ENCODE measurements around the gene ITIH3.
A peak's percentile ranks its signal among the peaks of the same experiment; 100 is the strongest.

The ITIH3 gene

DNA sequence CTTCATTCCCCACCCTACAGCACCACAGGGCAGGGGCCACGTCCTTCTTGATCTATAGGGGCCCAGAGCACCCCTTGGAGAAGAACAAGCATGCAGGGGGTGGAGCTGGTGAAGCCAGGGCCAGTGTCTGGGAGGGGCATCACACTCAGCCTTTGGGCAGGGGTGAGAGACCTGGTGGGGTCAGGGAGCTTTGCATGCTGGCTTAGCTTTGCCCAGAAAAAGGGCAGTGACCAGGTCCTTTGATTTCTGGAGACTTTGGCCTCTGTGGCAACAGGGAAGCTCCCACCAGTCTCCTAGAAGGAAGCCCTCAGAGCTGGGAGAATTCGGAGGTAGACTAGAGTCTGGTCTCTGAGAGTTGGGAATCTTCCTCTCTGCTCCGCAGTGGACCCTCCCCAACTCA lies 34.9 kb downstream of the ITIH3 start:
- no peak for DNase-seq (ENCODE audit: low spot score)

GRCh38 chr3:52829906-52830463 lies 35.4 kb downstream of the ITIH3 start:
- DNase-seq (ENCODE audit: low spot score) = no peak

GRCh38 chr3:52830535-52831258 lies 36.1 kb downstream of the ITIH3 start, which contains the start of gene ITIH4:
Gene ITIH4 (minus strand): TSS chr3:52830672. CDS start chr3:52830642, 30 bp downstream.
- no peak for DNase-seq (ENCODE audit: low spot score)

DNA sequence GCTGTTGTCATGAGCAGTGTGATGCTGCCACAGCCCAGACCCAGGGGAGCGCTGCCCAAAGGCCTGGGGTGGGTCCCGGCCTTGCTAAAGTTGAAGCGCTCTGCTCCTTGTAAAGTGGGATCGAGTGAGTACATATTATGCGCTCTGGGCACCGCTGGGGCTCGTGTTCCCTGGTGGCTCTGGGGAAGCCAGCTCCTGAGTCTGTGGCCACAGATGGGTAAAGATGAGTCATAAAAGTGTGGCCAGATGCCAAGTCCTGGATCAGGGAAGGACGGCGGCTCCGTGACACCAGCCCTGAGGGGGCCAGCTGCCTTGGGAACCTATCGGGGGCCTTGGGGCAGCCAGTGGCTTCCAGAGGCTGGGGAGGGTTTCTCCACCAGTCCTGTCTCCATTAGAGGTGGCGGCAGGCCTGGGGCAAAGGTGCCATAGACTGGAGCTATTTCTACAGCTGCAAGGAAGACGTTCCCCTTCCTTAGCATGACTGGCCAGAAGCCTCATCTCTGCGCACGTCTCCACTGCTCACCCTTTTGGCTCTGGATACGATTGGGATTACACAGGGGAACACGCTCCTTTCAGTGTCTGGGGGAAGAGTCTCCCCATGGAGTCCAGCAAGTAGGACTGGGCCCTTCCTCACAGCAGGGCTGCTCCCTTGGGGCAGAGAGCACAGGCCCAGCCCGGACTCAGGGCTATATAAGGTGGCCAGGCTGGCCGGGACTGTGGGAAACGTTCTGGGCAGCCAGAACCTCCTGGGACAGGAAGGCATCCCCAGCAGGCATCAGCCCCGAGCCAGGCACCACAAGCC lies 37.1 kb downstream of the ITIH3 start:
- peak; percentile 88 for DNase-seq (ENCODE audit: low spot score)

DNA sequence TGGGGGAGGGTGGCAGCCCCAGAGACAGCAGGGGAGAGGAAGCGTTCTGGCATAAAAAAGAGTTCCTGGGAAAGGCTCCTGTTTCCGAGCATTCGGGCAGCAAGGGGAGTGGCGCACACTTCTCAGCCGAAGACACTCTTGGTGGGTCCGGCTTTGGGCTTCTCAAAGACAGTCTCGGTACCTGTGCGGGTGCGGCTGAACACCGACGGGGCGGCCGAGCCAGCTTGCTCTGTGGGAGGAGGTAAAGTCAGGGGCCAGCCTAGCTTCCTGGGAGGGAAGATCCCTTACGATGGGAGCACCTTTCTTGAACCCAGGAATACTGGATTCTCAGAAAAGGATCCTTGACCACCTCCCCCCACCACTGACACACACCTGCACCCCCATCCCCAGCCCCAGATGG lies 38.6 kb downstream of the ITIH3 start:
- DNase-seq (ENCODE audit: low spot score) = no peak

- no peak for DNase-seq (ENCODE audit: low spot score)
Measured at GRCh38 chr3:52834871-52835501, 40.4 kb downstream of the ITIH3 start, which contains the start of gene MUSTN1. Gene MUSTN1 (minus strand): TSS chr3:52835019. CDS start chr3:52834948, 71 bp downstream.

DNA sequence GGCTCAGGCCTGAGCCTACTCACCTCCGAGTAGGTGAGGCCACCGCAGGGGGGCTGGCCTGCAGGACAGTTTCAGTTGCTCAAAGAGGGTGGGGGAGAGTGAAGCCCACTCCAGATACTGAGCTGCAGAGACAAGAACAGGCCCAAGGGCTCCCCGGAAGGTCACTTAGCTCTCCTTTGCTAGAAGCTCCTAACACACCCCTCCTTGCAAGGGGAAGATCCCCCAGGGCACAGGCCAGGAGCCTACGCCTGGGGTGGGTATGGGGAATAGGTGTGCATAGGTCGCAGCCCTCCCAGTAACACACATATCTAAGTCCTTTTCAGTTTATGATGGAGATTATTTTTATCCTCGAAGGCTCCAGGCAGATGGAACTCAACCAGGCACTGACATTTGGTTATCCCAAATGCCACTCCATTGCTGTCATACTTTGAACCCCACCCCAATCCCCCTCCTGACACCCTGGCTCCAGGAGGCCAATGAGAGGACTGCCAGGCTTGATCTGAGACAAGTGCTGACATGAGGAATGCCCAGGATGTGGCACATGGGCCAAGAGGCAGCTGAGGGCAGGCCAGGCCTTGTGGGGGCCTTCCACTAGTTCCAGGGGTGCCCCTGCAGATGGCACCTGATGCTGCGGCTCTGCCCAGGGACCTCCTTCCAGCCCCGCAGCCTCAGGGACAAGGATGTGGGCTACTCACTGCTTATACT lies 41.3 kb downstream of the ITIH3 start:
- DNase-seq (ENCODE audit: low spot score) = no peak

DNA sequence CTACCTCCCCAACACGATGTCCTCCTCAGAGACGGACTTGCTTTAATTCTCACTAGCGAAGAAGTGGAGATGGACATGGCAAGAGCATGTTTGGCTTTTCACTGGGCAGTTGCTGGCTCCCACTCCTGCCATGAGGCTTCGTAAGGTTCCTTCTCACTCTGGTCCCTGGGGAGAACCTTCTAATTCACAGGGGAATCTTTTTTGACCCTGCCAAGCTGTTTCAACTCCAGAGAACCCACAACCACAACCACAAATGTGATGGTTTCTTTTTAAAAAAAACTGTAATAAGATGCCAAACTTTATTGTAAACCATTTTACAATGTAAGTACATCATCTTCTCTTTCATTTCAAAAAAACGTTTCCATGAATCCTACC lies 41.9 kb downstream of the ITIH3 start:
- no peak for DNase-seq (ENCODE audit: low spot score)

- DNase-seq (ENCODE audit: low spot score) = no peak
Measured at GRCh38 chr3:52836986-52837385, 42.4 kb downstream of the ITIH3 start.

GRCh38 chr3:52838561-52839267 lies 44.1 kb downstream of the ITIH3 start:
- DNase-seq (ENCODE audit: low spot score) = no peak

DNA sequence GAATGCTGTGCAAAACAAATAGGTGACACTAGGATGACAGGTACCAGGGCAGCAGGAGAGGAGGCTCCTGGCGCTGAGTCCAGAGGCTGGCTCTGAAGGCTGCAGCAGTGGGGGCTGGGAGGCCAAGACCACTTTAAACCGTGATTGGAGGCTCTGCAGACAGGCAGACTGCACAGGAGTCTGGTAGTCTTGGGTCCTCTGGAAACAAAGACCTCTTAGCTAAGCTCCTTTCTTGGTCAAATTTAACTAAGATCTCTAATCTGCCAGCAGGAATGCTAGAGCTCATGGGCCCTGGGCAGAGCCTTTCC lies 44.6 kb downstream of the ITIH3 start:
- no peak for DNase-seq (ENCODE audit: low spot score)

- no peak for DNase-seq (ENCODE audit: low spot score)
Measured at GRCh38 chr3:52839892-52840545, 45.4 kb downstream of the ITIH3 start.

DNA sequence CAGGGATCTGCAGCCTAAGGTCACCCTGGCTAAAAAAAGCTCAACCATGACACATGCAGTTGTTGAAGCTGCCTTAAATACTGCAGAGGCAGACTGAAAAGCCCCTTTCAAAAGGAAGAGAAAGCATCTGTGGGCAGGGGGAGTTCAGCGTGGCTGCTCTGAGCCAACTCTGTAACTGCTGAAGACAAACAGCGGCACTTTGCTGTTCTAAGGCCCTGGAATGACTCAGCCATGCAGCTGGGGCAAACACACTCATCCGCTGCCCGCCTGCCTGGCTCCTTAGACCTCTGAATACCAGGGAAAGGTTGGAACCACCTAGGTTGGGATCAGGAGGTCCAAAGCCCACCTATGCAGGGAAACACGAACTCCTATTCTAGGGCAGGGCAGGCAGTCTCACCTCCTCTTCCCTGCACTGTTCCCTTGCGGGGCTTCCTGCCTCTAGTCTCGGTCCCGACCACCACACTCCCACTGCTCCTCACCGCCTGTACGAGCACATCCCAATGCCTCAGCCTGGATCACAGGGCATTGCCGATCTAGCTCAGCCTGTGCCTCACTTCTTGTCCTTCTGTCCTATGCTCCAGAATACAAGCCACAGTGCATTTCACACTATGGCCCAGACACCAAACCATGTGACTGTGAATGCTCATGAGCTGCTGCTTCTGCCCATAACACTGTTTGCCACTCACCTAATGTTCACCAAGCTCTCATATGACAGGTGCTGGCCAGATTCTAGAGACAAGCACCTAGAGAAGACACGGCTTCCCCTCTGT lies 46.8 kb downstream of the ITIH3 start:
- no peak for DNase-seq (ENCODE audit: low spot score)

- DNase-seq (ENCODE audit: low spot score) = no peak
Measured at GRCh38 chr3:52841981-52842340, 47.4 kb downstream of the ITIH3 start.

- no peak for DNase-seq (ENCODE audit: low spot score)
Measured at GRCh38 chr3:52842424-52842823, 47.8 kb downstream of the ITIH3 start.

DNA sequence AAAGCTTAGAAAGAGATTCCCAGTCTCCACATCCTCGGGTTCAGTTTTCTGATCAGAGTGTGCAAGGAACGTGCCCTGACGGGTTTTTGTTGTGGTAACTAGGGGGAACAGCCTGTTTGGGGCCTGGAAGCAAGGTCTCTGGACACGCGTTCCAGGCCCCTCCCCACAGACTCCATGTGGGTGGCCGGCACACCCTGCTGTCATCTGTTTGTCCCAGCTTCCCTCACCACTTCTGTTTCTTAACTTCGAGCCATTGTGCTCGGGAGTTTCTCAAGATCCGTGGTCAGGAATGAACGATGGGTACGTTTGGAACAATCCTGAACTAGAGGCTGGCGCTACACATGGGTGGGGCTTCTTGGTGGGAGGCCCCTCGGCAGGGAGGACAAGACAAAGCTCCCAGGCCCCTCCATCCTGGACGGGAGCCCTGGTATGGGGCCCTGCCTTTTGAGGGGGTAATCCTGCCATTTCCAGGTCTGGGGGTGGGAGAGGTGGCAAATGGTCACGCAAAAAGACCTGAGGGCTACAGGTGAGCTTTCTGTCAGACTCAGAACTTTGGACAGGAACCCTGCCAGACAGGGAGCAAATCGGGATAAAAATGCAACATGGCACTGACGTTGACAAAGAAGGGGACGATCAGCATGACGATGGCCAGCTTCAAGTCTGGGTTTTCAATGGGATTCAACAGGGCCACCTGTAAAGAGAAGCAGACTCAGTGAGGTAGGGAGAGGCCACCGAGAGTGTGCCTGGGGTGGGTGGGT lies 48.7 kb downstream of the ITIH3 start:
- no peak for DNase-seq (ENCODE audit: low spot score)

GRCh38 chr3:52843881-52844280 lies 49.3 kb downstream of the ITIH3 start:
- DNase-seq (ENCODE audit: low spot score) = no peak

GRCh38 chr3:52844290-52844975 lies 49.8 kb downstream of the ITIH3 start:
- no peak for DNase-seq (ENCODE audit: low spot score)

GRCh38 chr3:52845157-52845556 lies 50.6 kb downstream of the ITIH3 start:
- DNase-seq (ENCODE audit: low spot score) = peak; percentile 56

Data from GM03348 (cell line).